Measurements from ENCODE around the gene DYNC1H1. TPM values are rescaled to one million over a fixed set of nuclear protein-coding genes. Genes with fewer than 3 reads are reported as not detected.
A peak's percentile ranks its signal among the peaks of the same experiment; 100 is the strongest.
"Not testable (repeated sequence)": the region's sequence is repeated elsewhere in the genome, so short reads cannot be mapped to it uniquely, and the experiment has no call there.

The DYNC1H1 gene
- total and polyA plus RNA-seq, 2 experiments from 2014 or later: 179 to 635 TPM

- DNase-seq (ENCODE audit: low spot score): no peak
- no peak overlapping the region for H3K27ac ChIP-seq (ENCODE audit: low read depth)
- no peak overlapping the region for H3K4me3 Mint-ChIP-seq
- peaks cover 20% of the 10 kb centered on the region for H3F3A ChIP-seq (replicated peaks; ENCODE audit: low read depth)
- peaks cover 6% of the 10 kb centered on the region; the same call in 2 of the 3 replicates for H3K9me3 Mint-ChIP-seq
- H3K79me2 ChIP-seq (replicated peaks; ENCODE audit: insufficient read depth): no peaks in the 10 kb centered on the region
- H3K27ac Mint-ChIP-seq: no peak overlapping the region
- no peak overlapping the region for H2AFZ ChIP-seq
- no peak for ATAC-seq
- no peaks in the 10 kb centered on the region for H3K4me1 ChIP-seq (ENCODE audit: insufficient read depth)
- H3K27me3 ChIP-seq (ENCODE audit: insufficient read depth): no peaks in the 10 kb centered on the region
- H3K27me3 Mint-ChIP-seq (ENCODE audit: insufficient read depth, low read depth, poor library complexity): peaks cover 12% of the 10 kb centered on the region
- peaks cover 46% of the 10 kb centered on the region for H3K36me3 Mint-ChIP-seq (ENCODE audit: low read depth)
- no peak overlapping the region for H3K4me3 ChIP-seq
- H3K36me3 ChIP-seq (ENCODE audit: insufficient read depth): peaks cover 13% of the 10 kb centered on the region
- no peaks in the 10 kb centered on the region for H3K4me1 Mint-ChIP-seq
- H3K4me2 ChIP-seq: no peak overlapping the region
- H4K20me1 ChIP-seq (replicated peaks; ENCODE audit: insufficient read depth): peaks cover 6% of the 10 kb centered on the region; the same call in 1 of the 2 replicates
- TF ChIP-seq JUNB (IDR thresholded peaks at IDR 0.05; ENCODE audit: unreplicated experiment): no peak
- no peak for TF ChIP-seq ZNF114 (CRISPR knock-in tag; IDR thresholded peaks at IDR 0.05)
- no peak for TF ChIP-seq EZH2 (IDR thresholded peaks at IDR 0.05; ENCODE audit: low read depth, unreplicated experiment)
- no peaks in the 10 kb centered on the region for H3K9me2 ChIP-seq (ENCODE audit: insufficient read depth)
Observed at GRCh38 chr14:102075155-102075554, 110.8 kb downstream of the DYNC1H1 start.

- Histone ChIP-seq H4K20me1 (replicated peaks; ENCODE audit: insufficient read depth) (peaks cover 21% of the 10 kb centered on the region), H3K4me2 (no peak overlapping the region), H3K79me2 (replicated peaks; ENCODE audit: insufficient read depth) (peaks cover 7% of the 10 kb centered on the region), H2AFZ (no peak overlapping the region), H3K4me3 (no peak overlapping the region), H3K27ac (ENCODE audit: low read depth) (no peak overlapping the region), H3K27me3 (ENCODE audit: insufficient read depth) (no peaks in the 10 kb centered on the region), H3K4me1 (ENCODE audit: insufficient read depth) (no peaks in the 10 kb centered on the region), H3K36me3 (ENCODE audit: insufficient read depth) (peaks cover 34% of the 10 kb centered on the region), H3K9me2 (ENCODE audit: insufficient read depth) (no peaks in the 10 kb centered on the region), H3F3A (replicated peaks; ENCODE audit: low read depth) (peaks cover 39% of the 10 kb centered on the region)
- Mint-ChIP-seq H3K4me3 (no peak overlapping the region), H3K27ac (peak overlapping the region; percentile 59; the same call in 1 of the 2 replicates), H3K36me3 (ENCODE audit: low read depth) (peaks cover 68% of the 10 kb centered on the region), H3K27me3 (ENCODE audit: insufficient read depth, low read depth, poor library complexity) (peaks cover 12% of the 10 kb centered on the region), H3K4me1 (no peaks in the 10 kb centered on the region), H3K9me3 (peaks cover 6% of the 10 kb centered on the region; the same call in 2 of the 3 replicates)
- DNase-seq (ENCODE audit: low spot score) (no peak), ATAC-seq (peak; percentile 39)
- no peak for TF ChIP-seq ZNF331 (CRISPR knock-in tag; IDR thresholded peaks at IDR 0.05; ENCODE audit: low read depth)
- TF ChIP-seq ZNF114 (CRISPR knock-in tag; IDR thresholded peaks at IDR 0.05): no peak
- TF ChIP-seq NANOG (IDR thresholded peaks at IDR 0.05; ENCODE audit: borderline replicate concordance): no peak
- no peak for TF ChIP-seq EZH2 (IDR thresholded peaks at IDR 0.05; ENCODE audit: low read depth, unreplicated experiment)
- no peak for TF ChIP-seq POLR2AphosphoS5 (IDR thresholded peaks at IDR 0.05; ENCODE audit: low read depth)
- TF ChIP-seq EZH2phosphoT487 (IDR thresholded peaks at IDR 0.05; ENCODE audit: unreplicated experiment): no peak
Observed at GRCh38 chr14:102077382-102077709, 113.0 kb downstream of the DYNC1H1 start.

- H3K9me3 Mint-ChIP-seq; H3K9me2 ChIP-seq (ENCODE audit: insufficient read depth); H3K27ac ChIP-seq (ENCODE audit: low read depth); H3K4me2 ChIP-seq; H3K4me1 Mint-ChIP-seq; H3K4me3 Mint-ChIP-seq; H3K4me1 ChIP-seq (ENCODE audit: insufficient read depth); H3K4me3 ChIP-seq; H2AFZ ChIP-seq; DNase-seq (ENCODE audit: low spot score); H3K27me3 ChIP-seq (ENCODE audit: insufficient read depth); H3K27ac Mint-ChIP-seq: not testable (repeated sequence)
- H3K36me3 ChIP-seq (ENCODE audit: insufficient read depth): peaks cover 45% of the 10 kb centered on the region
- Mint-ChIP-seq H3K36me3 (ENCODE audit: low read depth) (peaks cover 76% of the 10 kb centered on the region), H3K27me3 (ENCODE audit: insufficient read depth, low read depth, poor library complexity) (peaks cover 12% of the 10 kb centered on the region)
- peaks cover 49% of the 10 kb centered on the region for H3F3A ChIP-seq (replicated peaks; ENCODE audit: low read depth)
- H4K20me1 ChIP-seq (replicated peaks; ENCODE audit: insufficient read depth): peaks cover 31% of the 10 kb centered on the region
- peaks cover 17% of the 10 kb centered on the region for H3K79me2 ChIP-seq (replicated peaks; ENCODE audit: insufficient read depth)
- ATAC-seq: peak; percentile 13; the same call in 1 of the 3 replicates
Observed at GRCh38 chr14:102078361-102078791, 114.0 kb downstream of the DYNC1H1 start.
